Chondrocyte (in vitro differentiated cells): ENCODE results near the gene MCHR1. TPM values are rescaled to one million over a fixed set of nuclear protein-coding genes. Genes with fewer than 3 reads are reported as not detected.
"Not testable (repeated sequence)": the region's sequence is repeated elsewhere in the genome, so short reads cannot be mapped to it uniquely, and the experiment has no call there.

Experiments used
- DNase-seq: peaks from one replicate; pipeline ENCODE4 v3.0.0; 2021; ENCODE audit warnings: mixed read lengths, low spot score
- H3K27ac Mint-ChIP-seq: one replicate; pipeline ENCODE4 v1.8.0; 2021; ENCODE audit warnings: mild to moderate bottlenecking, moderate library complexity, mixed read lengths; ENCODE audit not compliant: unreplicated experiment
- H3K27me3 Mint-ChIP-seq: 2 replicates; pipeline ENCODE4 v1.8.0; 2021; ENCODE audit warnings: low read depth, mixed read lengths
- H3K36me3 Mint-ChIP-seq: 2 replicates; pipeline ENCODE4 v1.8.0; 2021; ENCODE audit warnings: low read depth, mixed read lengths
- H3K4me1 Mint-ChIP-seq: 2 replicates; pipeline ENCODE4 v1.8.0; 2021; ENCODE audit warnings: low read depth, mild to moderate bottlenecking, mixed read lengths
- H3K4me3 Mint-ChIP-seq: one replicate; pipeline ENCODE4 v1.8.0; 2021; ENCODE audit warnings: mild to moderate bottlenecking, moderate library complexity, mixed read lengths; ENCODE audit not compliant: unreplicated experiment
- H3K9me3 Mint-ChIP-seq: 2 replicates; pipeline ENCODE4 v1.8.0; 2021; ENCODE audit warnings: low read depth, mixed read lengths
- CTCF ChIP-seq: fragments of 200-600 bp; sonication (generic); IDR thresholded peaks from 2 replicates; pipeline ENCODE4 v1.5.0; 2021; ENCODE audit warnings: antibody characterized with exemption, mild to moderate bottlenecking, moderate library complexity
- total RNA-seq: library from RNA; stranded (reverse); gene quantifications from 3 replicates; pipeline ENCODE4 v1.2.1, GENCODE V29; 2021

Gene MCHR1
- total RNA-seq, 1 donor from 2014 or later = 0.17 TPM

- Mint-ChIP-seq H3K4me1 (peaks cover 22% of the 10 kb centered on the region), H3K27me3 (no peaks in the 10 kb centered on the region), H3K4me3 (no peak overlapping the region), H3K36me3 (peaks cover 3% of the 10 kb centered on the region), H3K27ac (no peak overlapping the region), H3K9me3 (peaks cover 7% of the 10 kb centered on the region)
- DNase-seq = no peak
- no peak for TF ChIP-seq CTCF
These were observed 7.9 kb upstream of the MCHR1 start for GRCh38 chr22:40671369-40671768.

- no peak for TF ChIP-seq CTCF
- Mint-ChIP-seq H3K4me1 (peaks cover 16% of the 10 kb centered on the region), H3K9me3 (peaks cover 7% of the 10 kb centered on the region), H3K27me3 (no peaks in the 10 kb centered on the region), H3K4me3 (no peak overlapping the region), H3K27ac (no peak overlapping the region), H3K36me3 (peaks cover 3% of the 10 kb centered on the region)
- DNase-seq = no peak
These were observed 7.4 kb upstream of the MCHR1 start for GRCh38 chr22:40671796-40672360.

- Mint-ChIP-seq H3K4me1 (peaks cover 11% of the 10 kb centered on the region), H3K27ac (no peak overlapping the region), H3K36me3 (peaks cover 3% of the 10 kb centered on the region), H3K27me3 (no peaks in the 10 kb centered on the region), H3K4me3 (no peak overlapping the region), H3K9me3 (peaks cover 7% of the 10 kb centered on the region)
- no peak for DNase-seq
- no peak for TF ChIP-seq CTCF
These were observed 6.3 kb upstream of the MCHR1 start for GRCh38 chr22:40673017-40673416.

- peaks cover 6% of the 10 kb centered on the region for H3K4me1 Mint-ChIP-seq
These were observed 5.0 kb upstream of the MCHR1 start for GRCh38 chr22:40674274-40674673.

GRCh38 chr22:40676166-40676565 lies 3.1 kb upstream of the MCHR1 start:
- not testable (repeated sequence) for H3K9me3 Mint-ChIP-seq, H3K27me3 Mint-ChIP-seq, H3K36me3 Mint-ChIP-seq, H3K4me3 Mint-ChIP-seq, H3K27ac Mint-ChIP-seq, DNase-seq
- peaks cover 15% of the 10 kb centered on the region for H3K4me1 Mint-ChIP-seq

More at GRCh38 chr22:40674274-40674673, 5.0 kb upstream of the MCHR1 start:
- Mint-ChIP-seq H3K36me3 (no peaks in the 10 kb centered on the region), H3K4me3 (no peak overlapping the region), H3K27ac (no peak overlapping the region), H3K9me3 (no peaks in the 10 kb centered on the region), H3K27me3 (peaks cover 2% of the 10 kb centered on the region)
- no peak for DNase-seq
- TF ChIP-seq CTCF = no peak

- DNase-seq = no peak
- H3K27me3 Mint-ChIP-seq = peaks cover 4% of the 10 kb centered on the region
- H3K4me3 Mint-ChIP-seq = no peak overlapping the region
- H3K9me3 Mint-ChIP-seq = no peaks in the 10 kb centered on the region
- H3K4me1 Mint-ChIP-seq = peaks cover 15% of the 10 kb centered on the region
- H3K36me3 Mint-ChIP-seq = no peaks in the 10 kb centered on the region
- H3K27ac Mint-ChIP-seq = no peak overlapping the region
- no peak for TF ChIP-seq CTCF
These were observed 2.6 kb upstream of the MCHR1 start for GRCh38 chr22:40676644-40677043.
